HepG2 (cell line): ENCODE results near the gene SESN3. TPM values are rescaled to one million over a fixed set of nuclear protein-coding genes. Genes with fewer than 3 reads are reported as not detected.
"Not testable (repeated sequence)": the region's sequence is repeated elsewhere in the genome, so short reads cannot be mapped to it uniquely, and the experiment has no call there.

Experiments used
- ATAC-seq: fragments of 200-7000 bp; cut with Tn5 transposase; 3 replicates; pipeline ENCODE4 v1.9.1; 2020; ENCODE audit warnings: mild to moderate bottlenecking, moderate library complexity
- BruUV-seq: library from RNA; stranded (reverse); fragments of 400-500 nt; replicated peaks from 2 replicates; lab custom pipeline; 2021; lab: Mats Ljungman, UMichigan
- CTCF ChIA-PET: fragments of 300-600 bp; formaldehyde crosslinking; extraction: SDS; loops from one replicate; lab custom pipeline; 2021; ENCODE audit warnings: low total read pairs, inconsistent platforms, low intra/inter-chr PET ratio; lab: Yijun Ruan, JAX
- POLR2A ChIA-PET: fragments of 350-600 bp; sonication (Branson Sonifier 250); formaldehyde crosslinking; loops from one replicate; lab custom pipeline; 2020; ENCODE audit warnings: antibody characterized with exemption, inconsistent platforms; lab: Yijun Ruan, JAX
- DNase-seq: peaks from one replicate; pipeline ENCODE4 v3.0.0-alpha.2; 2015; ENCODE audit warnings: low spot score
- FAIRE-seq: peaks from 3 replicates; lab custom pipeline; 2011; peaks lifted over from hg19 to GRCh38; lab: Jason Lieb, UNC
- H2AFZ ChIP-seq: one replicate; pipeline ENCODE4 v1.6.1; 2011; ENCODE audit warnings: low read length, inconsistent platforms
- H3K27ac ChIP-seq: fragments of 300-600 bp; 3 replicates; pipeline ENCODE4 v1.8.0; 2011; ENCODE audit warnings: mixed run types, mild to moderate bottlenecking, mixed read lengths, low read length, inconsistent platforms; ENCODE audit not compliant: insufficient read depth; ENCODE audit errors: extremely low read length
- H3K27me3 ChIP-seq, 2 experiments: fragments of 200-600 bp in 1 of 2; 2 replicates in 1 of 2; 3 replicates in 1 of 2; pipeline versions ENCODE4 v1.6.0 to v1.8.0; 2011; ENCODE audit warnings: low read length in 2 of 2, mild to moderate bottlenecking in 2 of 2, moderate library complexity in 2 of 2, inconsistent platforms in 1 of 2; ENCODE audit not compliant: insufficient read depth in 2 of 2, control insufficient read depth in 1 of 2
- H3K36me3 ChIP-seq, 2 experiments: fragments of 200-600 bp in 1 of 2; replicated peaks in 1 of 2; 2 replicates in 1 of 2; 3 replicates in 1 of 2; pipeline versions ENCODE4 v1.5.1 to v1.8.0; 2011; ENCODE audit warnings: low read length in 2 of 2, inconsistent platforms in 1 of 2; ENCODE audit not compliant: insufficient read depth in 2 of 2, control insufficient read depth in 1 of 2
- H3K4me1 ChIP-seq: 2 replicates; pipeline ENCODE4 v1.5.1; 2012; ENCODE audit warnings: low read length, inconsistent platforms; ENCODE audit not compliant: insufficient read depth
- H3K4me2 ChIP-seq: 2 replicates; pipeline ENCODE4 v1.6.0; 2011; ENCODE audit warnings: low read depth, low read length, inconsistent platforms
- H3K4me3 ChIP-seq, 3 experiments: fragments of 200-600 bp in 1 of 3; sonication (generic), shearing (Covaris generic) in 1 of 3; replicated peaks in 1 of 3; 2 replicates each; pipeline ENCODE4 v1.5.1; 2011 to 2016; ENCODE audit warnings: low read length in 3 of 3, inconsistent platforms in 2 of 3, low read depth in 2 of 3, mild to moderate bottlenecking in 2 of 3, control low read depth in 1 of 3, mixed read lengths in 1 of 3; ENCODE audit not compliant: insufficient read depth in 1 of 3
- H3K79me2 ChIP-seq: one replicate; pipeline ENCODE4 v1.6.1; 2011; ENCODE audit warnings: low read length, inconsistent platforms; ENCODE audit not compliant: insufficient read depth
- H3K9ac ChIP-seq: 2 replicates; pipeline ENCODE4 v1.6.0; 2011; ENCODE audit warnings: mild to moderate bottlenecking, low read depth, low read length, inconsistent platforms; ENCODE audit not compliant: insufficient read depth
- H3K9me3 ChIP-seq: 2 replicates; pipeline ENCODE4 v1.5.1; 2012; ENCODE audit warnings: mild to moderate bottlenecking, low read length
- H4K20me1 ChIP-seq: 2 replicates; pipeline ENCODE4 v1.6.0; 2011; ENCODE audit warnings: inconsistent platforms, mild to moderate bottlenecking, low read length, moderate library complexity; ENCODE audit not compliant: insufficient read depth
- CEBPG ChIP-seq: IDR thresholded peaks from 2 replicates; pipeline ENCODE4 v1.6.1; 2016
- ZBTB21 ChIP-seq: sonication (generic); formaldehyde crosslinking; IDR thresholded peaks from 2 replicates; pipeline ENCODE4 v1.4.0; 2020; ENCODE audit warnings: missing genetic modification reagents
- ZC3H4 ChIP-seq: sonication (generic); formaldehyde crosslinking; IDR thresholded peaks from 2 replicates; pipeline ENCODE4 v1.4.0; 2020; ENCODE audit warnings: missing genetic modification reagents, borderline replicate concordance
- ZMYM4 ChIP-seq: sonication (generic); formaldehyde crosslinking; IDR thresholded peaks from 2 replicates; pipeline ENCODE4 v1.8.1; 2023; ENCODE audit warnings: mild to moderate bottlenecking, missing genetic modification reagents
- ZNF451 ChIP-seq: sonication (generic); formaldehyde crosslinking; IDR thresholded peaks from 2 replicates; pipeline ENCODE4 v1.5.0; 2020; ENCODE audit warnings: mild to moderate bottlenecking, missing genetic modification reagents
- WGBS: methylation state at CpG from one replicate; pipeline ENCODE4 v1.1.6; 2017; ENCODE audit warnings: low lambda C conversion rate; 5-methylcytosine and 5-hydroxymethylcytosine counted together
- in situ Hi-C: cut with HindIII; loops from 2 replicates; pipeline ENCODE4 v1.10.0; 2017; ENCODE audit warnings: low pct_unique_long_range_greater_than_20kb; ENCODE audit not compliant: extremely low pct_ligation_motif_present
- intact Hi-C: fragments of 100-400 bp; cut with micrococcal nuclease; formaldehyde crosslinking; loops from one replicate; pipeline ENCODE4 v1.10.0; 2022; ENCODE audit not compliant: unreplicated experiment
- polyA plus RNA-seq, 8 experiments: library from polyadenylated mRNA; depleted of rRNA in 3 of 8; stranded (reverse) in 7 of 8; unstranded in 1 of 8; fragments of >200 nt; fragmentation: Illumina TruSeq in 4 of 8; extraction: Trizol in 4 of 8; gene quantifications; 2 replicates each; pipeline versions ENCODE4 v1.2.1 to v1.2.3, GENCODE V29; 2011 to 2016; ENCODE audit warnings: low read depth in 4 of 8, missing spikeins in 1 of 8, mixed read lengths in 1 of 8; ENCODE audit not compliant: insufficient read depth in 1 of 8
- total RNA-seq, 5 experiments: library from RNA; depleted of rRNA; stranded (reverse); fragments of >200 nt; fragmentation: Illumina TruSeq; extraction: Trizol; gene quantifications; 2 replicates each; pipeline ENCODE4 v1.2.3, GENCODE V29; 2016; ENCODE audit warnings: low read depth in 1 of 5
- TF ChIP-seq, protein P1 (sequence below): sonication (generic); formaldehyde crosslinking; IDR thresholded peaks from 2 replicates; pipeline ENCODE4 v1.8.0; 2022; ENCODE audit warnings: mild to moderate bottlenecking, missing genetic modification reagents, moderate library complexity
- TF ChIP-seq, protein P2 (sequence below): sonication (generic); formaldehyde crosslinking; IDR thresholded peaks from 2 replicates; pipeline ENCODE4 v1.8.1; 2023; ENCODE audit warnings: mild to moderate bottlenecking, missing genetic modification reagents

SESN3 gene
- total and polyA plus RNA-seq, 2 of the 13 experiments (the other 11 are each of a cell fraction or from before 2014, with no cell fraction given), result 0.53 to 0.86 TPM

- H3K9me3 ChIP-seq, result no peaks in the 10 kb centered on the region
- no peak overlapping the region for H3K4me2 ChIP-seq
- no peaks in the 10 kb centered on the region for H3K4me1 ChIP-seq
- no peak for ATAC-seq
- BruUV-seq, result no TSS peak
- H3K27ac ChIP-seq, result no peak overlapping the region
- 0 out of 5 replicates have a peak, but pooled peaks cover 0 to 4% of the 10 kb centered on the region in 2 experiments for H3K27me3 ChIP-seq
- H3K79me2 ChIP-seq, result no peaks in the 10 kb centered on the region
- no peak overlapping the region for H3K4me3 ChIP-seq
- POLR2A ChIA-PET, result no interaction called here
- DNase-seq, result no peak
- in situ Hi-C loops, result loop anchor here (25.0 kb wide), 1 partner anchor 525 kb away; no protein-coding TSS in a partner anchor
- CTCF ChIA-PET, result no interaction called here
- intact Hi-C loops, result no loop called here
- no peak overlapping the region for H3K9ac ChIP-seq
- H3K36me3 ChIP-seq, result no peaks in the 10 kb centered on the region
- FAIRE-seq, result no peak
- no peaks in the 10 kb centered on the region for H4K20me1 ChIP-seq
- H2AFZ ChIP-seq, result no peak overlapping the region
- TF ChIP-seq, protein P1, sequence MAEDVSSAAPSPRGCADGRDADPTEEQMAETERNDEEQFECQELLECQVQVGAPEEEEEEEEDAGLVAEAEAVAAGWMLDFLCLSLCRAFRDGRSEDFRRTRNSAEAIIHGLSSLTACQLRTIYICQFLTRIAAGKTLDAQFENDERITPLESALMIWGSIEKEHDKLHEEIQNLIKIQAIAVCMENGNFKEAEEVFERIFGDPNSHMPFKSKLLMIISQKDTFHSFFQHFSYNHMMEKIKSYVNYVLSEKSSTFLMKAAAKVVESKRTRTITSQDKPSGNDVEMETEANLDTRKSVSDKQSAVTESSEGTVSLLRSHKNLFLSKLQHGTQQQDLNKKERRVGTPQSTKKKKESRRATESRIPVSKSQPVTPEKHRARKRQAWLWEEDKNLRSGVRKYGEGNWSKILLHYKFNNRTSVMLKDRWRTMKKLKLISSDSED (CRISPR knock-in tag), result no peak
- TF ChIP-seq, protein P2, sequence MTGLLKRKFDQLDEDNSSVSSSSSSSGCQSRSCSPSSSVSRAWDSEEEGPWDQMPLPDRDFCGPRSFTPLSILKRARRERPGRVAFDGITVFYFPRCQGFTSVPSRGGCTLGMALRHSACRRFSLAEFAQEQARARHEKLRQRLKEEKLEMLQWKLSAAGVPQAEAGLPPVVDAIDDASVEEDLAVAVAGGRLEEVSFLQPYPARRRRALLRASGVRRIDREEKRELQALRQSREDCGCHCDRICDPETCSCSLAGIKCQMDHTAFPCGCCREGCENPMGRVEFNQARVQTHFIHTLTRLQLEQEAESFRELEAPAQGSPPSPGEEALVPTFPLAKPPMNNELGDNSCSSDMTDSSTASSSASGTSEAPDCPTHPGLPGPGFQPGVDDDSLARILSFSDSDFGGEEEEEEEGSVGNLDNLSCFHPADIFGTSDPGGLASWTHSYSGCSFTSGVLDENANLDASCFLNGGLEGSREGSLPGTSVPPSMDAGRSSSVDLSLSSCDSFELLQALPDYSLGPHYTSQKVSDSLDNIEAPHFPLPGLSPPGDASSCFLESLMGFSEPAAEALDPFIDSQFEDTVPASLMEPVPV (CRISPR knock-in tag), result no peak
- no peak for TF ChIP-seq ZNF451 (CRISPR knock-in tag)
- no peak for TF ChIP-seq ZMYM4 (CRISPR knock-in tag)
- no peak for TF ChIP-seq CEBPG (CRISPR knock-in tag)
- TF ChIP-seq ZBTB21 (CRISPR knock-in tag), result no peak
- no peak for TF ChIP-seq ZC3H4 (CRISPR knock-in tag)
Measured at GRCh38 chr11:95137299-95137698, 93.7 kb downstream of the SESN3 start.

- H3K27ac ChIP-seq, DNase-seq, H3K79me2 ChIP-seq, H3K9ac ChIP-seq, H3K4me2 ChIP-seq, H3K4me1 ChIP-seq, FAIRE-seq, intact Hi-C loops, H2AFZ ChIP-seq, CTCF ChIA-PET, ATAC-seq, H3K36me3 ChIP-seq, H4K20me1 ChIP-seq, POLR2A ChIA-PET, H3K4me3 ChIP-seq, H3K27me3 ChIP-seq, BruUV-seq, H3K9me3 ChIP-seq: not testable (repeated sequence)
- in situ Hi-C loops, result loop anchor here (25.0 kb wide), 1 partner anchor 524 kb away; no protein-coding TSS in a partner anchor
- 72% methylated on average over 4 of the region's 4 CpGs for WGBS
Measured at GRCh38 chr11:95136747-95137146, 94.3 kb downstream of the SESN3 start.
